NOMO-1 treated with dmso at 0.1 percent for 144 hours (cell line): ENCODE data around the gene ATXN1.

Source experiments
- DNase-seq: peaks from one replicate; lab custom pipeline; 2025; ENCODE audit not compliant: unreplicated experiment; lab: John Stamatoyannopoulos, UW

Gene ATXN1

GRCh38 chr6:16518265-16518664 is 243.0 kb downstream of the ATXN1 start:
- DNase-seq: no peak

- DNase-seq: no peak
Measured at GRCh38 chr6:16514249-16514648, 247.0 kb downstream of the ATXN1 start.

- DNase-seq: no peak
Measured at GRCh38 chr6:16512544-16513290, 248.5 kb downstream of the ATXN1 start.

- no peak for DNase-seq
Measured at GRCh38 chr6:16511723-16512489, 249.4 kb downstream of the ATXN1 start.

GRCh38 chr6:16511040-16511660 is 250.1 kb downstream of the ATXN1 start:
- no peak for DNase-seq

GRCh38 chr6:16510245-16510644 is 251.0 kb downstream of the ATXN1 start:
- DNase-seq: no peak

- no peak for DNase-seq
Measured at GRCh38 chr6:16508959-16509358, 252.3 kb downstream of the ATXN1 start.

GRCh38 chr6:16505711-16506357 is 255.4 kb downstream of the ATXN1 start:
- DNase-seq: peak; percentile 53

GRCh38 chr6:16504609-16505008 is 256.7 kb downstream of the ATXN1 start:
- no peak for DNase-seq

GRCh38 chr6:16503970-16504415 is 257.3 kb downstream of the ATXN1 start:
- DNase-seq: peak; percentile 64

- no peak for DNase-seq
Measured at GRCh38 chr6:16503241-16503775, 258.0 kb downstream of the ATXN1 start.

- no peak for DNase-seq
Measured at GRCh38 chr6:16498957-16499356, 262.3 kb downstream of the ATXN1 start.

GRCh38 chr6:16498237-16498636 is 263.0 kb downstream of the ATXN1 start:
- DNase-seq: no peak

GRCh38 chr6:16496991-16497801 is 264.1 kb downstream of the ATXN1 start:
- DNase-seq: no peak

- DNase-seq: no peak
Measured at GRCh38 chr6:16496210-16496609, 265.1 kb downstream of the ATXN1 start.

GRCh38 chr6:16494793-16495192 is 266.5 kb downstream of the ATXN1 start:
- DNase-seq: peak; percentile 72

GRCh38 chr6:16493802-16494201 is 267.5 kb downstream of the ATXN1 start:
- no peak for DNase-seq

- no peak for DNase-seq
Measured at GRCh38 chr6:16493112-16493511, 268.1 kb downstream of the ATXN1 start.

GRCh38 chr6:16491666-16492313 is 269.5 kb downstream of the ATXN1 start:
- no peak for DNase-seq

- no peak for DNase-seq
Measured at GRCh38 chr6:16490616-16491015, 270.6 kb downstream of the ATXN1 start.
